Measurements from ENCODE around the gene CDHR1.

Gene CDHR1

DNA sequence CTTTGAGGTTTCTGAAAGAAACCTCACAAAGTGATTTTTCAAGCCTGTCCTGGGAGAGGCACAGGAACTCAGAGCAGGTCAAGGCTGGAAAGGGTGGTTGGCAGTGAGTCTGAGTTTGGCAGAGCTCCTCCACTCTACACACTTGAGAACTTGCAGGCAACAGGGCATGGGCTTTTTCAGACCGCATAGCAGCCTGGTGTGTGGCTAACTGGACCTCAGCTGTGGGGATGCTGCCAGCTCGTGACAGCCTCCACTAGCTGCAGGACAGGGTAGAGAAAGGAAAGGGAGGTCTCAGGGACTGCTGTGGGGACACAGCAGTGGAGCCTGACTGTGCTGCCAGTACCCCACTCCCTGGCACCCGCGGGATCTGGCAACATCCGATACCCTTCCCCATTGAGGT, 2.6 kb downstream of the CDHR1 start:
- Histone ChIP-seq H3K36me3 (ENCODE audit: control insufficient read depth in 2 of 2, insufficient read depth in 2 of 2, low read length in 2 of 2) (peaks cover 0 to 3% of the 10 kb centered on the region in 2 donors), H3K4me1 (ENCODE audit: control insufficient read depth in 2 of 2, insufficient read depth in 2 of 2, low read length in 2 of 2) (peaks cover 66 to 80% of the 10 kb centered on the region in 2 donors)

DNA sequence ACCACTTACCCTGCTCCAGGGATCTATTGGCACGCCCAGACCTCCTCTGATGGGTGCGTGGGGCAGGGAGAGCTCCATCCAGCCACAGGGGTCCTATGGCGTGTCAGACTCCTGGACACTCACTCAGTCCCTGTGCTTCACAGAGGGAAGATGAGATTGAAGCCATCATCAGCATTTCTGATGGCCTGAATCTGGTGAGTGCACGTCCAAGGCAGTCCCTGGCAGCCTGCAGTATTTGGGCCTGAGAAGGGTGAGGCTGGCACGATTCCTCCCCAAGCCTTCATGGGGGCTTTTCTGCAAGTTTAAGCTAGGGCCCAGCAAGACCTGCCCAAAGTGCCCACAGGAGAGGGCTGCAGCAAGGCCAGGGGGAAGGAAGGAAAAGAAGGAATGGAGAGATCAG, 3.3 kb downstream of the CDHR1 start:
- Histone ChIP-seq H3K4me3 (ENCODE audit: low read length in 2 of 2) (peak overlapping the region; percentile 2 to 41), H3K27ac (ENCODE audit: low read depth in 2 of 2, low read length in 2 of 2) (peak overlapping the region; percentile 89 to 93), H3K9me3 (ENCODE audit: control insufficient read depth in 2 of 2, low read length in 2 of 2) (no peaks in the 10 kb centered on the region), H3K9ac (ENCODE audit: low read depth in 1 of 2, low read length in 2 of 2) (peak overlapping the region; percentile 47 to 49), H3K36me3 (ENCODE audit: control insufficient read depth in 2 of 2, insufficient read depth in 2 of 2, low read length in 2 of 2) (peaks cover 0 to 4% of the 10 kb centered on the region in 2 donors), H3K27me3 (ENCODE audit: control insufficient read depth in 2 of 2, insufficient read depth in 2 of 2, low read length in 2 of 2) (peaks cover 0 to 3% of the 10 kb centered on the region in 2 donors), H3K4me1 (ENCODE audit: control insufficient read depth in 2 of 2, insufficient read depth in 2 of 2, low read length in 2 of 2) (peaks cover 68 to 84% of the 10 kb centered on the region in 2 donors)

More for the DNA sequence above, 2.6 kb downstream of the CDHR1 start:
- Histone ChIP-seq H3K9me3 (ENCODE audit: control insufficient read depth in 2 of 2, low read length in 2 of 2) (no peaks in the 10 kb centered on the region), H3K27me3 (ENCODE audit: control insufficient read depth in 2 of 2, insufficient read depth in 2 of 2, low read length in 2 of 2) (peaks cover 0 to 3% of the 10 kb centered on the region in 2 donors), H3K4me3 (ENCODE audit: low read length in 2 of 2) (no peak overlapping the region), H3K27ac (ENCODE audit: low read depth in 2 of 2, low read length in 2 of 2) (peak overlapping the region; percentile 89 to 93), H3K9ac (ENCODE audit: low read depth in 1 of 2, low read length in 2 of 2) (peak overlapping the region; percentile 24 to 34)

GRCh38 chr10:84198206-84198915, 4.0 kb downstream of the CDHR1 start:
- H3K9me3 ChIP-seq (ENCODE audit: control insufficient read depth in 2 of 2, low read length in 2 of 2), result no peaks in the 10 kb centered on the region
- peak overlapping the region; percentile 89 to 93 for H3K27ac ChIP-seq (ENCODE audit: low read depth in 2 of 2, low read length in 2 of 2)
- H3K9ac ChIP-seq (ENCODE audit: low read depth in 1 of 2, low read length in 2 of 2), result peak overlapping the region; percentile 47 to 64
- peak overlapping the region; percentile 38 to 52 for H3K4me3 ChIP-seq (ENCODE audit: low read length in 2 of 2)
- H3K27me3 ChIP-seq (ENCODE audit: control insufficient read depth in 2 of 2, insufficient read depth in 2 of 2, low read length in 2 of 2), result peaks cover 0 to 3% of the 10 kb centered on the region in 2 donors
- H3K4me1 ChIP-seq (ENCODE audit: control insufficient read depth in 2 of 2, insufficient read depth in 2 of 2, low read length in 2 of 2), result peaks cover 68 to 83% of the 10 kb centered on the region in 2 donors
- H3K36me3 ChIP-seq (ENCODE audit: control insufficient read depth in 2 of 2, insufficient read depth in 2 of 2, low read length in 2 of 2), result peaks cover 3 to 9% of the 10 kb centered on the region in 2 donors

- H3K27ac ChIP-seq (ENCODE audit: low read depth in 2 of 2, low read length in 2 of 2), result peak overlapping the region; percentile 87 to 92
- H3K27me3 ChIP-seq (ENCODE audit: control insufficient read depth in 2 of 2, insufficient read depth in 2 of 2, low read length in 2 of 2), result no peaks in the 10 kb centered on the region
- H3K4me1 ChIP-seq (ENCODE audit: control insufficient read depth in 2 of 2, insufficient read depth in 2 of 2, low read length in 2 of 2), result peaks cover 53 to 62% of the 10 kb centered on the region in 2 donors
- H3K4me3 ChIP-seq (ENCODE audit: low read length in 2 of 2), result peak overlapping the region; percentile 6 to 41
- peak overlapping the region; percentile 58 to 76 for H3K9ac ChIP-seq (ENCODE audit: low read depth in 1 of 2, low read length in 2 of 2)
- H3K36me3 ChIP-seq (ENCODE audit: control insufficient read depth in 2 of 2, insufficient read depth in 2 of 2, low read length in 2 of 2), result peaks cover 3 to 9% of the 10 kb centered on the region in 2 donors
- no peaks in the 10 kb centered on the region for H3K9me3 ChIP-seq (ENCODE audit: control insufficient read depth in 2 of 2, low read length in 2 of 2)
These were observed 6.4 kb downstream of the CDHR1 start for GRCh38 chr10:84200537-84201243.

- H3K27me3 ChIP-seq (ENCODE audit: control insufficient read depth in 2 of 2, insufficient read depth in 2 of 2, low read length in 2 of 2), result no peaks in the 10 kb centered on the region
- peak overlapping the region in 1 of 2 donors; percentile 41 for H3K4me3 ChIP-seq (ENCODE audit: low read length in 2 of 2)
- peak overlapping the region; percentile 87 to 92 for H3K27ac ChIP-seq (ENCODE audit: low read depth in 2 of 2, low read length in 2 of 2)
- peaks cover 51 to 57% of the 10 kb centered on the region in 2 donors for H3K4me1 ChIP-seq (ENCODE audit: control insufficient read depth in 2 of 2, insufficient read depth in 2 of 2, low read length in 2 of 2)
- peaks cover 3 to 9% of the 10 kb centered on the region in 2 donors for H3K36me3 ChIP-seq (ENCODE audit: control insufficient read depth in 2 of 2, insufficient read depth in 2 of 2, low read length in 2 of 2)
- peak overlapping the region; percentile 58 to 76 for H3K9ac ChIP-seq (ENCODE audit: low read depth in 1 of 2, low read length in 2 of 2)
- H3K9me3 ChIP-seq (ENCODE audit: control insufficient read depth in 2 of 2, low read length in 2 of 2), result no peaks in the 10 kb centered on the region
These were observed 6.9 kb downstream of the CDHR1 start for GRCh38 chr10:84201244-84201606.

- peak overlapping the region; percentile 87 to 92 for H3K27ac ChIP-seq (ENCODE audit: low read depth in 2 of 2, low read length in 2 of 2)
- no peaks in the 10 kb centered on the region for H3K9me3 ChIP-seq (ENCODE audit: control insufficient read depth in 2 of 2, low read length in 2 of 2)
- peaks cover 5 to 9% of the 10 kb centered on the region in 2 donors for H3K36me3 ChIP-seq (ENCODE audit: control insufficient read depth in 2 of 2, insufficient read depth in 2 of 2, low read length in 2 of 2)
- no peaks in the 10 kb centered on the region for H3K27me3 ChIP-seq (ENCODE audit: control insufficient read depth in 2 of 2, insufficient read depth in 2 of 2, low read length in 2 of 2)
- H3K4me1 ChIP-seq (ENCODE audit: control insufficient read depth in 2 of 2, insufficient read depth in 2 of 2, low read length in 2 of 2), result peaks cover 46 to 52% of the 10 kb centered on the region in 2 donors
- H3K9ac ChIP-seq (ENCODE audit: low read depth in 1 of 2, low read length in 2 of 2), result peak overlapping the region; percentile 58 to 76
- no peak overlapping the region for H3K4me3 ChIP-seq (ENCODE audit: low read length in 2 of 2)
These were observed 7.3 kb downstream of the CDHR1 start for GRCh38 chr10:84201682-84202081.

- H3K9ac ChIP-seq (ENCODE audit: low read depth in 1 of 2, low read length in 2 of 2), result peak overlapping the region in 1 of 2 donors; percentile 76
These were observed 8.0 kb downstream of the CDHR1 start for GRCh38 chr10:84202349-84202748.

DNA sequence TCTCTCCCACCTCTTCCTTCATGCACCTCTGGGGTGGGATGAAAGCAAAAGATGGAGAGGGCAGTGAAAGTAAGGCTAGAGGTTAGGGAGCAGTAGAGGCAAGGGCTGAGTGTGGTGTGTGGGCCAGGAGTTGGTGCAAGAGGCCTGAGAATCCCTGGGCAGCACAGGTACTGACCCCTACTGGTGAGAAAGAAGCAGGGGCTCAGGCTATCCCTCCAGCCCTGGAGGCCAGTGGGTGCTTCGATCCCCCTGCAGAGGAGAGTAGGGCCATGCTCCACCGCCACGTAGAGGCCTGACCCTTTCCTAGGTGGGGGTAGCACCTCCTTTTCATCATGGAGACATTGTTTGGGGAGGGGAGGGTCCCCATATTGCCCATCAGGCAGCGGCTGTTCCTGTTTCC, 9.8 kb downstream of the CDHR1 start:
- Histone ChIP-seq H3K9me3 (ENCODE audit: control insufficient read depth in 2 of 2, low read length in 2 of 2) (no peaks in the 10 kb centered on the region), H3K9ac (ENCODE audit: low read depth in 1 of 2, low read length in 2 of 2) (no peak overlapping the region), H3K36me3 (ENCODE audit: control insufficient read depth in 2 of 2, insufficient read depth in 2 of 2, low read length in 2 of 2) (peaks cover 25 to 27% of the 10 kb centered on the region in 2 donors), H3K4me3 (ENCODE audit: low read length in 2 of 2) (no peak overlapping the region), H3K27me3 (ENCODE audit: control insufficient read depth in 2 of 2, insufficient read depth in 2 of 2, low read length in 2 of 2) (no peaks in the 10 kb centered on the region), H3K27ac (ENCODE audit: low read depth in 2 of 2, low read length in 2 of 2) (no peak overlapping the region), H3K4me1 (ENCODE audit: control insufficient read depth in 2 of 2, insufficient read depth in 2 of 2, low read length in 2 of 2) (peaks cover 28 to 29% of the 10 kb centered on the region in 2 donors)

More at GRCh38 chr10:84202349-84202748, 8.0 kb downstream of the CDHR1 start:
- H3K27ac ChIP-seq (ENCODE audit: low read depth in 2 of 2, low read length in 2 of 2), result peak overlapping the region in 1 of 2 donors; percentile 92
- no peak overlapping the region for H3K4me3 ChIP-seq (ENCODE audit: low read length in 2 of 2)
- H3K9me3 ChIP-seq (ENCODE audit: control insufficient read depth in 2 of 2, low read length in 2 of 2), result no peaks in the 10 kb centered on the region
- peaks cover 40 to 46% of the 10 kb centered on the region in 2 donors for H3K4me1 ChIP-seq (ENCODE audit: control insufficient read depth in 2 of 2, insufficient read depth in 2 of 2, low read length in 2 of 2)
- H3K36me3 ChIP-seq (ENCODE audit: control insufficient read depth in 2 of 2, insufficient read depth in 2 of 2, low read length in 2 of 2), result peaks cover 11 to 12% of the 10 kb centered on the region in 2 donors
- H3K27me3 ChIP-seq (ENCODE audit: control insufficient read depth in 2 of 2, insufficient read depth in 2 of 2, low read length in 2 of 2), result no peaks in the 10 kb centered on the region

GRCh38 chr10:84204610-84205009, 10.3 kb downstream of the CDHR1 start:
- H3K4me3 ChIP-seq (ENCODE audit: low read length in 2 of 2), result no peak overlapping the region
- H3K9me3 ChIP-seq (ENCODE audit: control insufficient read depth in 2 of 2, low read length in 2 of 2), result no peaks in the 10 kb centered on the region
- H3K27ac ChIP-seq (ENCODE audit: low read depth in 2 of 2, low read length in 2 of 2), result no peak overlapping the region
- peaks cover 25 to 27% of the 10 kb centered on the region in 2 donors for H3K36me3 ChIP-seq (ENCODE audit: control insufficient read depth in 2 of 2, insufficient read depth in 2 of 2, low read length in 2 of 2)
- peaks cover 23 to 26% of the 10 kb centered on the region in 2 donors for H3K4me1 ChIP-seq (ENCODE audit: control insufficient read depth in 2 of 2, insufficient read depth in 2 of 2, low read length in 2 of 2)
- no peak overlapping the region for H3K9ac ChIP-seq (ENCODE audit: low read depth in 1 of 2, low read length in 2 of 2)
- no peaks in the 10 kb centered on the region for H3K27me3 ChIP-seq (ENCODE audit: control insufficient read depth in 2 of 2, insufficient read depth in 2 of 2, low read length in 2 of 2)
